Stimulated activated CD4-positive, alpha-beta T cell treated with anti-CD3 and anti-CD28 coated beads, Interleukin-12 subunit alpha, Interleukin-12 subunit beta, amount 100 ng/mL, for 4 hours (primary cell): ENCODE measurements around the gene GOPC.
A peak's percentile ranks its signal among the peaks of the same experiment; 100 is the strongest.

Experiments used
- DNase-seq: peaks from one replicate; pipeline ENCODE4 v3.0.0-alpha.2; 2020

Gene GOPC

DNA sequence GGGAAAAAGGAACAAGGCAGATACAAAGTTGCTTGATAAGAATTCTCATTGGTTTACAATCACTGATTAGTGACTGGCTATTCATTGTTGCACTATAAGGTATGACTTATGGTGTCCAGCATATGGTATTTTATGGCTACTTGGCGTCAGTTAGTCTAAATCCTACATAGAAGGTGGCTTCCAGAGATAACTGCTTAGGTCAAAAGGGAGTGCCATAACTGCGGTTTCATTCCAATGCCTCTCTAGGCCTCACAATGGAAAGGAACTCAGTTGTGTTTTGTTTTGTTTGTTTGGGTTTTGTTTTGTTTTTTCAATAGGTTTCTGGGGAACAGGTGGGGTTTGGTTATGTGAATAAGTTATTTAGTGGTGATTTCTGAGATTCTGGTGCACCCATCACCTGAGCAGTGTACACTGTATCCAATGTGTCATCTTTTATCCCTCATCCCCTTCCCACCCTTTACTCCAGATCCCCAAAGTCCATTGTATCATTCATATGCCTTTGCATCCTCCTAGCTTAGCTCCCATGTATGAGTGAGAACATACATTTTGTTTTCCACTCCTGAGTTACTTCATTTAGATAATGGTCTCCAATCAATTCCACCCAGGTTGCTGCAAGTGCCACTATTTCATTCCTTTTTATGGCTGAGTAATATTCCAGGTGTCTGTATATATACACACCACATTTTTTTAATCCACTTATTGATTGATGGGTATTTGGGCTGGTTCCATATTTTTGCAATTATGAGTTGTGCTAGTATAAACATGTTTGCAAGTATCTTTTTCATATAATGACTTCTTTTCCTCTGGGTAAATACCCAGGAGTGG lies 7.0 kb downstream of the GOPC start:
- no peak for DNase-seq

DNA sequence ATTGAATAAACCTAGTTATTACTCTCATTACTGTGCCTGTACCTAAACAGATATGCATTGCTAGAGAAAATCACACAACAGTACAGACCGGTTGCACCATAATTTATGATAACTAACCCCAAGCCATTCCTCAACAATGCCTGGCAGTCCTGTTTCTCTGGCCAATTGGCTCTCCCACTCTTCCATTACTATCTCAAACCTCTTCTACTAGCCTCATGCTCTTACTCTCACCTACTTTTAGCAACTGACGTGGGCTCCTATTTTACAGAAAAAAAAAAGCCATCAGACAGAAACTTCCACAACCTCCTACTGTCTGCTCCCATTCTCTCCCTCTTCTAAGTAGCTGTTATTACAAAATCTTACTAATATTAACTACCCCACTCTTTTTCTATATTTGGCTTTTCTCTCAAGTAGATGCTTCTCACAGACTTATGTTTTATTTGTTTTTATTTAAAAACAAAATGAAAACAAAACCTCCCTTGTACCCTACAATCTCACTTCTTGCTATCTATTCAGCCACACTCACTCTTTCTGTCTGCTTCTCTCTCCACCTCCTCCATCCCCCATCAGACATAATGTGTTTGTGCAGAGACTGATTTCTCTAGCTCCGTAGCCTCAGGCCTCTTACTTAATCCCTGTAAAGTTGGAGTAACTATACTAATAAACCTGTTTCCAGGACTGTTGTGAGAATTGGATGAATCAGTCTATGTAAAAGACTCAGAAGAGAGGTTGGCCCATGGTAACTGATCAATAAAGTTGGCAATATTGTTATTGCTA lies 9.1 kb downstream of the GOPC start:
- no peak for DNase-seq

GRCh38 chr6:117591405-117591804 lies 10.9 kb downstream of the GOPC start:
- DNase-seq: no peak

DNA sequence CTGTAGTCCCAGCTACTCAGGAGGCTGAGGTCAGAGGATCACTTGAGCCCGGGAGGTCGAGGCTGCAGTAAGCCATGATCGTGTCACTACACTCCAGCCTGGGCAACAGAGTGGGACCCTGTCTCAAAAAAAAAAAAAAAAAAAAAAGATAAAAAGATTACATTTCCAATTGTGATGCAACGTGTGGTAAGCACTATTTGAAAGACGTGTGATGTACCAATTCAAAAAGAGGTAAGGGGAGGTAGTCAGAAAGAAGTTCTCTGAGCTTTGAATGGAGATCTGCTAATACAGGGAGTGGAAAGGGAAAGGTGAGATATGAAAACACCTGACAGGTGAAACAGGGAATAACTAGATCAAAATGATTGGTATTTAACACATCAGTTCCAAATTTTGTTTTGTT lies 11.9 kb downstream of the GOPC start:
- no peak for DNase-seq

DNA sequence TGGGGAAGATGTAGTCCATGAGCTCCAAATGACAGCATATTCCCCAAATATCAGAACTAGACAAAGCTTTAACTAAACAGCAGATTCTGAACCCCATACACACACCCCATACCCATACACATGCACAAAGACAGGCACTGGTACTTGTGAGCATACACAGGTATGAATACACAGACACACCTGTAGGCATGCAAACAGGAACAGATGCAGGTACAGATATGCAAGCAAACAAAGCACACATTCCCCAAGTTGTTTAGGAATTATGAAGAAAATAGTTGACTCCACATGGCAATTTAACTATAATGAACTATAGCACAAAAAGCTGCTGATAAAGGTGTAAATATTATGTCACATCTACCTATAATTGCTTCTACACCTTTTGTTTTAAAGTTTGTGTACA lies 16.7 kb downstream of the GOPC start:
- DNase-seq: no peak

- DNase-seq: no peak
Measured at GRCh38 chr6:117574198-117574597, 28.1 kb downstream of the GOPC start.

DNA sequence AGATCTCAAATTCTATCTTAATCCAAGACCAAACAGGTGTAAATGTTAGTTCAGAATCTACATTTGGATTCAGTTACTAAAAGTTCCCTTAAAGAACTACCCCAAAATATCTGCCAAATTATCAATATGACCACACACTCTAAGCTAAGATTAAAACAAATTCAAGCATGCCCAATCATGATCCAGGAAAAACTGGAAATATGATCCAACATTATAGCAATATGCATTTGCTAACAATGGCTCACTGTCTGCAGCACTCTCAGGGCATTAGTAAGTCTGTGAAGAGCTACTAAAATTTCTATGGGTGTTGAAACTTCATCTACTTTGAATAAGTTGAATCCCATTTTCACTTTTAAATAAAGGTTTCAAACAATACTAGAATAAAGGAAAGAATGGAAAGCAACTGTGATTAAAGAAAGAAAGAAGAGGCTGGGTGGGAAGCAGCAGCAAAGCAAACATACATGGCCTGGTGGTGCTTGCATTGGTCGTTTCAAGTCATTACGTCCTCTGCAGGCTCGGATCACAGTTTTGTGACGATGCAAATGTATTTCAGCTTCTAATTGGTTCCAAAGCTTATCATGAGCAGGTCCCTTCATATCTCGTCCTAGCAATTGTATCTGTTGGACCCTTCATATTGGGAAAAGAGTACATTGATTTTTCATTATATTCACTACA lies 29.2 kb downstream of the GOPC start:
- no peak for DNase-seq

DNA sequence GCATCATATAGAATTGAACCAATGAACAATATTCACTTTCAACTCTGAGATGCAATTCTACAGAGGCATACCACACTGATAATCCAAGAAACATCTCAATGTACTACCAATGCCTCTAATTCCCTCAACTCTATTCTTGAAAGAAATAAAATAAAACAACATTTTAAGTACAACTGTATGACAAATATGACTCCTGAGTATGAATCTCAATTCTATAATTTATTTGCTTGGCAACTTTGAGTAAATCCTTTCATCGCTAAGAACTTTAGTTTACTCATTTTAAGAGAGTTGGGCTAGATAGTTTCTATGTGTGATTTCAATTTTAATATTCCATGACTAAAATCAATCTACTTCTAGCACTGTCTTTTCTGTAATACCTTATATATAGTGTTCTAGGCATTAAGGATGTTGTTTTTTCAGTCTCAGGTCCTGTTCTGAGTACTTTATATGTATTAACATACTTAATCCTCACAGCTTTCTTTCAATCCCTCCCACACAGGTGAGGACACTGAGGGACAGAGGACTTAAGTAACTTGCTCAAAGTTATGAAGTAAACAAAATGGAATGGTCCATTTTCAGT lies 33.4 kb downstream of the GOPC start:
- DNase-seq: no peak

DNA sequence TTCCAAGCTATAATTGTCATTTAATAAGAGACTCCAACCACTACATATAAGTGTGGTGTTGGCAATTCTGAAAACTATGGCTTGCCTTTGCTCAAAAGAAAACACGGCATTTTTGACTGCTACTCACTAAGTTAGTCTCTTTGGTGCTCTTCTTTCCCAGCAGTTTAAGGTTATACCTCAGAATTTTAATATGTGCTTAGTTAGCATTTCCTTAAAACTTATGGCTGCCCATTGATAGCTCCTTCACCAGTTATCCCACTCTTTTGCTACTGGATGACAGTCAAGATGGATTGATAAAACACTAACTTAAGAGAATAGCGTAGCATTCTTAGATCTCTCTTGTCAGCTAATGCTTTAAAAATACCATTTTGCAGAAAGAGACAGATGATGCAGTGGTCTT lies 34.1 kb downstream of the GOPC start:
- DNase-seq: no peak

DNA sequence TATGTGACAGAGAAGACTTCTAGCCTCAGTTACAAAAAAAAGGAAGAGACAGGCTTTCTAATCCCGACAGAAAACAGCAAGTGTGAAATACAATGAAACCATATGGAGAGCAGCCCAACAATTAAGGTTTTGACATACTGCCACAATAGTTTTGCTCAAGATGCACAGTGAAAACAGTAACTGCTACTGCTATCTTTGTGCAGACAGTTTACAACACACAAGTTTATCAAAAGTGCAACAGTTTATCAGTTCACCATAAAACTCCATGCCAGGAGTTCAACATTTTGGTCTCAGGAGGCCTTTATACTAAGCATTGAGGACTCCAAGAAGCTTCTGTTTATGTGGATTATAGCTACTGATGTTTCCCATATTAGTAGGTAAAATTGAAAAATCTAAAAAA lies 37.6 kb downstream of the GOPC start:
- DNase-seq: no peak

DNA sequence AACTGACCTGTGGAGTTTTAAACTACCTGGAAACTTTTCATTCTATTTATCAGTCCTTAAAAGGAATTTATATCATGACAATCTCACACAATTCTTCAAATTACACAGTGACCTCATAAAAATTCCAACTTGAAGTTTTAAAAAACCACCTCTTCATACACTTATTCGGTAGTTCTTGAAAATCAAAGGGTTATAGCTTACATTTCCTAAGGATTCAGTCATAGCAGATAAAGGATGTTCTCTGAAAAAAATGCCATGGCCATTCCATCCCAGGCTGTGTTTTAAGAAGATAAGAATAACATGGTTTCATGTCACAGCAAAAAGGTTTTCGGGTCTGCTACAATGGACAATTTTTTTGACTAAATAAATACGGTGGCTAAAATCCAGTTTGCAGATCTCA lies 41.2 kb downstream of the GOPC start:
- DNase-seq: no peak

DNA sequence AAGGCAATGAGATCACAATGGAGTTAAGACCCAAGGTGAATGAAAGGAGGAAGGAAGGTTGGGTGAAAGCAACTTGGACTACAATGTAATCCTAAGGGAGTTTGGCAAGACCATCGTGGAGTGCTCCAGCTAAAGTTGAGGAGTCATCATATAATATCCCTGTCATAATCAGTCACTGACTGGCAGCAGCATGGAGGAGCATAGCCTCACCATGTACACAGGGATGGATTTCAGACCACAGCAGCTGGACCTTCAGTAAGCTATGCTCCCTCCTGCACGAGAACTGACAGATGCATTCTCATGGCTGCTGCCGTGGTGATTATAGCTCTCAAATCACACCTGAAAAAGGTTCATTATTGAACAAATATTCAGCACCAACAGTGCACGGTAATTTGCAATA lies 43.0 kb downstream of the GOPC start:
- DNase-seq: no peak

- no peak for DNase-seq
Measured at GRCh38 chr6:117558818-117559217, 43.5 kb downstream of the GOPC start.

- no peak for DNase-seq
Measured at GRCh38 chr6:117557951-117558350, 44.4 kb downstream of the GOPC start.

DNA sequence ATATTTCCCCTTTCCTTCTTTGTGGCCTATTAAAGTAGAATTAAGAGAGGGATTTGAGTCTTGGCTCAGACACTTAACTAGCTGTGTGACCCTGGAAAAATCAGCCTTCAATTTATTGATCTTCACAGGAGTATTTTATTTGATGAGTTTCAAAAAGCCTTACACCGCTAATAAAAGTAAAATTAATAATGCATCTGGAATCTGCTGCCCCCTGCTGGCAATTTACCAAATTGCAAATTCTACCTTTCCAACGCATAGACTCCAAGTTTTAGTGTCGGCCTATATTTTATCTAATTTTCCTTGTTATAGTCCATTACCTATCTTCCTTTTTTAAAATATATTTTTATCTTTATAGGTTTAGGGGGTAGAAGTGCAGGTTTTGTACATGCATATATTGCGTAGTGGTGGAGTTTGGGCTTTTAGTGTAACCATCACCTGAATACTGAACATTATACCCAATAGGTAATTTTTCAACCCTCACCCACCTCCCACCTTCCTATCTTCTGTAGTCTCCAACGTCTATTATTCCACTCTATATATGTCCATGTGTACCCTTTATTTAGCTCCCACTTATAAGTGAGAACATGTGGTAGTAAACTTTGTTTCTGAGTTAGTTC lies 46.3 kb downstream of the GOPC start:
- DNase-seq: peak; percentile 49

GRCh38 chr6:117555262-117555849 lies 47.0 kb downstream of the GOPC start:
- DNase-seq: no peak

- no peak for DNase-seq
Measured at GRCh38 chr6:117553142-117553541, 49.2 kb downstream of the GOPC start.

- DNase-seq: no peak
Measured at GRCh38 chr6:117552618-117553017, 49.7 kb downstream of the GOPC start.

DNA sequence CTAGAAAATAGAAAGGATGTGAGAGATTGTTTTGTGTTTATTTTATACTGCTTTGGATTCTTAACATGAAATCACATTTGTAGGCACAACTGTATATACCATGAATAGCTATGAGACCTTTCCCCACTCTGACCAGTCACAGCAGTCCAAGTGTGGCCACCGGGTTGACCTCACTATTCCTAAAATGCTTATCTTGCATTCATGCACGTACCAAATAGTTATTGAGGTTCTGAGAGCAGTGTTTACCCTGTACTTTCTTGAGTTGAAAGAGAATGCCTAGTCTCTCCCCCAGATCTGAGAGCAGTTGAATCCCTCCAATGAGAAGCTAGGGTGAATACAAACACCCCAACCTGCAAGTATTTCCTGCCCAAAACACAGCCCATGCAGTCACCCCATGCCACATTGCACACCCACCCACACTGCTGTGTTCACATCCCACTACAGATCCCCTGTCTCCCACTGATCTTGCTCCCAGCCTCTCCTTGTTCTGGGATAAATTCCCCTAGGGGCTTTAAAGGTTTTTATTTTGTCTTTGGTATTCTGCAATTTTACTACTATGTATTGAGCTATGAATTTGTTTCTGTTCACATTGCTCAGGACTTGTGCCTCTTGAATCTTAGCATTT lies 51.6 kb downstream of the GOPC start:
- DNase-seq: no peak

DNA sequence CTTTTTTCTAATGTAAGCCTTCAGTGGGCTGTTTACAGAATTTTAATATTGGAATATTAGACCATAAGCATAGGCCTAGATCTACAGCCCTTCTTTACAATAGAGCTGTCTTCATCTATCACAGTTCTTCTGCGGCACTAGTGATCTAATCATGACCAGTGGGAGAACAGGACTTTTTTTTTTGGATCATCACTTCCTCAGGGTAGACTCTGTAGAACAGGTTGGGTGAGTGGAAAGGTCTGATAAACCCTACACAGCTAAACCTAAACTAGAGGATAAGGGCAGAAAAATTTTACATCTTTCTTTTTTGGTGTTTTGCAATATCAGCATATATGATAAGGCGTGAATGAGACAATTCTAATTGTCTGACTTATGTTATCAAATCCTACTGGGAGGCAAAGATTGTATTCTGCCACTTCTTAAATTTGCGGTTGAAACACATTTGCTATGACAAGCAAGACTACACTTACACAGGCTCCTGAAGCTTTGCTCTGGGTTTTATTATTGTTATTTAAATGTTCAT lies 52.2 kb downstream of the GOPC start:
- no peak for DNase-seq

DNA sequence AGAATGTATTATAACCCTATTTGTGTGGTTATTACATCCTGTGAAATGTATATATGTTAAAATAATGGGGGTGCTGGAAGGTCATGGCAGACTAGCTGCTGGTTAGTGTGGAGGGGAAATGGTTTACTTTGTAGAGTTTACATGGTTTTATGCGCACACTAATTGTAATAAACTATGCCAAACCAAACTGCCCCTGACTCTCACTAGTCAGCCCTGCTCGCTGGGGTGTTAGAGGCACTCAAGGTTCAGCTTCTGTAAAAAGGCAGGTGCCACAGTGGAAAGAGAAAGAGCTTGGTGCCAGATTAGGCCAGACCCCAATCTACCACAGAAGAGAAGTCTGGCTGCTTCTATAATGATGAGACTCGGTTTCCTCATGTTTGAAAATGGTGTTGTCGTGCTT lies 52.7 kb downstream of the GOPC start:
- no peak for DNase-seq

- no peak for DNase-seq
Measured at GRCh38 chr6:117548797-117549301, 53.5 kb downstream of the GOPC start.
